Pancreas (tissue), 10 donors: Measurements from ENCODE around the gene FAF1. TPM values are rescaled to one million over a fixed set of nuclear protein-coding genes. Genes with fewer than 3 reads are reported as not detected.

Experiments
- ATAC-seq, 4 donors: fragments of 200-7000 bp; cut with Tn5 transposase; one replicate each; pipeline versions ENCODE4 v1.8.0 to v1.9.1; 2020; ENCODE audit warnings: mild to moderate bottlenecking in 4 of 4, moderate library complexity in 4 of 4
- DNase-seq, 6 donors: peaks; one replicate each; pipeline ENCODE4 v3.0.0-alpha.2; 2020
- FAIRE-seq: peaks from 2 replicates; lab custom pipeline; 2012; peaks lifted over from hg19 to GRCh38; lab: Jason Lieb, UNC
- H3K27ac ChIP-seq, 4 donors: fragments of 200-600 bp; sonication (generic); 1 replicate in 3 of 4; 2 replicates in 1 of 4; pipeline versions ENCODE4 v1.5.0 to v1.8.0; 2020
- H3K27me3 ChIP-seq, 4 donors: fragments of 200-600 bp; one replicate each; pipeline ENCODE4 v1.8.0; 2021
- H3K36me3 ChIP-seq, 3 donors: fragments of 200-600 bp; sonication (generic) in 1 of 3; one replicate each; pipeline versions ENCODE4 v1.5.0 to v1.8.0; 2020 to 2021
- H3K4me1 ChIP-seq, 3 donors: fragments of 200-600 bp; one replicate each; pipeline ENCODE4 v1.8.0; 2021
- H3K4me3 ChIP-seq, 4 donors: fragments of 200-600 bp; sonication (generic) in 2 of 4; one replicate each; pipeline versions ENCODE4 v1.5.0 to v1.8.0; 2020 to 2021
- H3K9me3 ChIP-seq, 4 donors: fragments of 200-600 bp; one replicate each; pipeline ENCODE4 v1.8.0; 2021
- CTCF ChIP-seq, 4 donors: fragments of 200-600 bp; sonication (generic) in 3 of 4; IDR thresholded peaks; one replicate each; pipeline versions ENCODE4 v1.5.0 to v1.8.0; 2021; ENCODE audit warnings: antibody characterized with exemption in 4 of 4
- WGBS, 2 donors: extraction: QIAGEN DNeasy Blood & Tissue Kit; methylation state at CpG; one replicate each; pipeline ENCODE4 v1.1.7; 2013; 5-methylcytosine and 5-hydroxymethylcytosine counted together
- intact Hi-C, 3 donors: fragments of 100-400 bp; cut with DNase I; formaldehyde crosslinking; loops; one replicate each; pipeline versions ENCODE4 v1.11.1 to v1.14.2; 2022
- polyA plus RNA-seq, 2 donors: library from polyadenylated mRNA; stranded (reverse); fragments of 200-250 nt; gene quantifications; one replicate each; pipeline ENCODE4 v1.2.3, GENCODE V29; 2013
- total RNA-seq, 6 donors: library from RNA; stranded (reverse); fragmentation: NEBNext Ultra II Directional in 4 of 6; extraction: Animal tissue kit (Norgen Biotek cat#: 25700) in 4 of 6; gene quantifications; one replicate each; pipeline versions ENCODE4 v1.2.1 to v1.2.4, GENCODE V29; 2021 to 2023
- donor health status: healthy with polysubstance abuse.
- donor health status: DM: no; HTN: no; CAD: no; lungs with moderate emphysema.
- donor health status: DM: no; HTN: no; CAD: no.
- donor health status: control.
- donor health status: control.
- donor health status: Bipolar disorder and iron deficiency.
- donor health status: DM: yes; HTN: yes; CAD: no.
- donor health status: DM: no; HTN: no; CAD: no.
- donor health status: DM: no; HTN: no; CAD: no.
- donor health status: DM: yes; HTN: yes; CAD: no.

The FAF1 gene
- total and polyA plus RNA-seq, 8 donors: 13.9 to 46.6 (median 37.6) TPM

- Histone ChIP-seq H3K36me3 (no peaks in the 10 kb centered on the region), H3K27ac (no peak overlapping the region), H3K4me3 (no peak overlapping the region), H3K27me3 (no peaks in the 10 kb centered on the region), H3K9me3 (no peaks in the 10 kb centered on the region), H3K4me1 (no peaks in the 10 kb centered on the region)
- intact Hi-C loops: no loop called here
- FAIRE-seq: no peak
- 44 to 60% methylated on average over 1 of the region's 1 CpG for WGBS, 2 donors
- no peak for ATAC-seq
- TF ChIP-seq CTCF (IDR thresholded peaks at IDR 0.05): no peak
- DNase-seq: no peak
Measured at GRCh38 chr1:50861772-50862171, 98.3 kb downstream of the FAF1 start.

- Histone ChIP-seq H3K4me1 (no peaks in the 10 kb centered on the region), H3K27ac (no peak overlapping the region), H3K9me3 (no peaks in the 10 kb centered on the region), H3K27me3 (no peaks in the 10 kb centered on the region), H3K4me3 (no peak overlapping the region), H3K36me3 (no peaks in the 10 kb centered on the region)
- 98% methylated on average over 4 of the region's 4 CpGs for WGBS, 2 donors
- FAIRE-seq (no peak), DNase-seq (no peak), ATAC-seq (no peak)
- intact Hi-C loops: no loop called here
- no peak for TF ChIP-seq CTCF (IDR thresholded peaks at IDR 0.05)
Measured at GRCh38 chr1:50860702-50861101, 99.4 kb downstream of the FAF1 start.

- no peak for TF ChIP-seq CTCF (IDR thresholded peaks at IDR 0.05)
- H3K4me1 ChIP-seq: no peaks in the 10 kb centered on the region
- no peaks in the 10 kb centered on the region for H3K36me3 ChIP-seq
- no peaks in the 10 kb centered on the region for H3K27me3 ChIP-seq
- no peak overlapping the region for H3K27ac ChIP-seq
- FAIRE-seq (no peak), DNase-seq (no peak), ATAC-seq (no peak)
- H3K4me3 ChIP-seq: no peak overlapping the region
- no peaks in the 10 kb centered on the region for H3K9me3 ChIP-seq
- intact Hi-C loops: no loop called here
- 95 to 99% methylated on average over 2 of the region's 2 CpGs for WGBS, 2 donors
Measured at GRCh38 chr1:50860256-50860655, 99.8 kb downstream of the FAF1 start.

GRCh38 chr1:50859657-50860056 is 100.4 kb downstream of the FAF1 start:
- DNase-seq (no peak), FAIRE-seq (no peak), ATAC-seq (no peak)
- no peaks in the 10 kb centered on the region for H3K27me3 ChIP-seq
- no peak for TF ChIP-seq CTCF (IDR thresholded peaks at IDR 0.05)
- H3K27ac ChIP-seq: no peak overlapping the region
- 97 to 98% methylated on average over 1 of the region's 1 CpG for WGBS, 2 donors
- intact Hi-C loops: no loop called here
- H3K4me1 ChIP-seq: no peaks in the 10 kb centered on the region
- no peak overlapping the region for H3K4me3 ChIP-seq
- H3K9me3 ChIP-seq: no peaks in the 10 kb centered on the region
- H3K36me3 ChIP-seq: no peaks in the 10 kb centered on the region

GRCh38 chr1:50858761-50859160 is 101.3 kb downstream of the FAF1 start:
- Histone ChIP-seq H3K9me3 (no peaks in the 10 kb centered on the region), H3K27me3 (no peaks in the 10 kb centered on the region), H3K4me3 (no peak overlapping the region), H3K36me3 (no peaks in the 10 kb centered on the region), H3K27ac (no peak overlapping the region), H3K4me1 (no peaks in the 10 kb centered on the region)
- 95% methylated on average over 1 of the region's 1 CpG for WGBS, 2 donors
- DNase-seq (no peak), FAIRE-seq (no peak), ATAC-seq (no peak)
- intact Hi-C loops: no loop called here
- no peak for TF ChIP-seq CTCF (IDR thresholded peaks at IDR 0.05)
